Activated CD4-positive, alpha-beta T cell treated with anti-CD3 and anti-CD28 coated beads for 4 hours (primary cell): Measurements from ENCODE around the gene HLCS.

Source experiments
- DNase-seq, 2 donors: peaks; one replicate each; pipeline ENCODE4 v3.0.0-alpha.2; 2020

Gene HLCS

GRCh38 chr21:36766511-36766910 lies 200.0 kb downstream of the HLCS start:
- DNase-seq: no peak

- DNase-seq: no peak
These were observed 201.2 kb downstream of the HLCS start for GRCh38 chr21:36765229-36765628.

- no peak for DNase-seq
These were observed 203.2 kb downstream of the HLCS start for GRCh38 chr21:36763305-36763704.

- DNase-seq: no peak
These were observed 203.8 kb downstream of the HLCS start for GRCh38 chr21:36762642-36763041.

- DNase-seq: no peak
These were observed 204.8 kb downstream of the HLCS start for GRCh38 chr21:36761685-36762084.

GRCh38 chr21:36759348-36760083 lies 207.0 kb downstream of the HLCS start:
- no peak for DNase-seq

- DNase-seq: no peak
These were observed 209.3 kb downstream of the HLCS start for GRCh38 chr21:36757196-36757595.

- DNase-seq: no peak
These were observed 209.9 kb downstream of the HLCS start for GRCh38 chr21:36756527-36756926.

- no peak for DNase-seq
These were observed 212.1 kb downstream of the HLCS start for GRCh38 chr21:36754241-36754898.

GRCh38 chr21:36753556-36753955 lies 212.9 kb downstream of the HLCS start:
- DNase-seq: no peak

GRCh38 chr21:36751383-36751782 lies 215.1 kb downstream of the HLCS start:
- no peak for DNase-seq

- no peak for DNase-seq
These were observed 215.9 kb downstream of the HLCS start for GRCh38 chr21:36750576-36750959.

GRCh38 chr21:36749935-36750575 lies 216.4 kb downstream of the HLCS start:
- no peak for DNase-seq

- no peak for DNase-seq
These were observed 218.6 kb downstream of the HLCS start for GRCh38 chr21:36747815-36748383.

- no peak for DNase-seq
These were observed 219.2 kb downstream of the HLCS start for GRCh38 chr21:36747041-36747814.

- DNase-seq: no peak
These were observed 221.0 kb downstream of the HLCS start for GRCh38 chr21:36745459-36745858.

- DNase-seq: no peak
These were observed 221.8 kb downstream of the HLCS start for GRCh38 chr21:36744560-36745231.

GRCh38 chr21:36744190-36744559 lies 222.3 kb downstream of the HLCS start:
- no peak for DNase-seq

- DNase-seq: no peak
These were observed 223.0 kb downstream of the HLCS start for GRCh38 chr21:36743446-36743845.

GRCh38 chr21:36743008-36743407 lies 223.5 kb downstream of the HLCS start:
- DNase-seq: no peak

GRCh38 chr21:36741506-36741905 lies 225.0 kb downstream of the HLCS start:
- no peak for DNase-seq

- DNase-seq: no peak
These were observed 227.9 kb downstream of the HLCS start for GRCh38 chr21:36738489-36739126.
